CD4-positive, alpha-beta T cell treated with Interferon alpha-2 for 1 hour (primary cell): ENCODE data around the gene LRRC56.

ENCODE experiments used
- DNase-seq, 2 donors: peaks; one replicate each; pipeline ENCODE4 v3.0.0-alpha.2; 2020 to 2022

LRRC56 gene

GRCh38 chr11:561148-562003 is 24.0 kb downstream of the LRRC56 start:
- peak in 1 of 2 donors; percentile 34 for DNase-seq

DNA sequence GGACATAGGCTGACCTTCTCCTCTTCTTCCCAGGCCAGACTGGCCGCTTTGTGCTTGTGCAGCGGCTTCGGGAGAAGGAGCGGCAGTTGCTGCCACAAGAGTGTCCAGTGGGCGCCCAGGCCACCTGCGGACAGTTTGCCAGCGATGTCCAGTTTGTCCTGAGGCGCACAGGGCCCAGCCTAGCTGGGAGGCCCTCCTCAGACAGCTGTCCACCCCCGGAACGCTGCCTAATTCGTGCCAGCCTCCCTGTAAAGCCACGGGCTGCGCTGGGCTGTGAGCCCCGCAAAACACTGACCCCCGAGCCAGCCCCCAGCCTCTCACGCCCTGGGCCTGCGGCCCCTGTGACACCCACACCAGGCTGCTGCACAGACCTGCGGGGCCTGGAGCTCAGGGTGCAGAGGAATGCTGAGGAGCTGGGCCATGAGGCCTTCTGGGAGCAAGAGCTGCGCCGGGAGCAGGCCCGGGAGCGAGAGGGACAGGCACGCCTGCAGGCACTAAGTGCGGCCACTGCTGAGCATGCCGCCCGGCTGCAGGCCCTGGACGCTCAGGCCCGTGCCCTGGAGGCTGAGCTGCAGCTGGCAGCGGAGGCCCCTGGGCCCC is 24.8 kb downstream of the LRRC56 start:
- no peak for DNase-seq

DNA sequence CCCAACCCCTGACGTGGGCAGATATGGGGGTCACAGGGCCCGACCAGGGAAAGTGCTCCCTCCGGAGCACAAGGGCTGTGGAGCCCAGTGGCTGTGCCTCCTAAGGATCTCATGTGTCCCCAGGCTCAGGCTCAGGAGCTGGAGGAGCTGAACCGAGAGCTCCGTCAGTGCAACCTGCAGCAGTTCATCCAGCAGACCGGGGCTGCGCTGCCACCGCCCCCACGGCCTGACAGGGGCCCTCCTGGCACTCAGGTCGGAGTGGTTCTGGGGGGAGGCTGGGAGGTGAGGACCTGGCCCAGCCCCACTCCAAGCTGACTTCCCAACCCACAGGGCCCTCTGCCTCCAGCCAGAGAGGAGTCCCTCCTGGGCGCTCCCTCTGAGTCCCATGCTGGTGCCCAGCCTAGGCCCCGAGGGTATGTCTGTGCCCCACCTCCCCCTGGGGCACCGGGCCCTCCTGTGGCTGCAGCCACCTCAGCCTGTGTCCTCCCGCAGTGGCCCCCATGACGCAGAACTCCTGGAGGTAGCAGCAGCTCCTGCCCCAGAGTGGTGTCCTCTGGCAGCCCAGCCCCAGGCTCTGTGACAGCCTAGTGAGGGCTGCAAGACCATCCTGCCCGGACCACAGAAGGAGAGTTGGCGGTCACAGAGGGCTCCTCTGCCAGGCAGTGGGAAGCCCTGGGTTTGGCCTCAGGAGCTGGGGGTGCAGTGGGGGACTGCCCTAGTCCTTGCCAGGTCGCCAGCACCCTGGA is 25.9 kb downstream of the LRRC56 start:
- DNase-seq, result no peak

DNA sequence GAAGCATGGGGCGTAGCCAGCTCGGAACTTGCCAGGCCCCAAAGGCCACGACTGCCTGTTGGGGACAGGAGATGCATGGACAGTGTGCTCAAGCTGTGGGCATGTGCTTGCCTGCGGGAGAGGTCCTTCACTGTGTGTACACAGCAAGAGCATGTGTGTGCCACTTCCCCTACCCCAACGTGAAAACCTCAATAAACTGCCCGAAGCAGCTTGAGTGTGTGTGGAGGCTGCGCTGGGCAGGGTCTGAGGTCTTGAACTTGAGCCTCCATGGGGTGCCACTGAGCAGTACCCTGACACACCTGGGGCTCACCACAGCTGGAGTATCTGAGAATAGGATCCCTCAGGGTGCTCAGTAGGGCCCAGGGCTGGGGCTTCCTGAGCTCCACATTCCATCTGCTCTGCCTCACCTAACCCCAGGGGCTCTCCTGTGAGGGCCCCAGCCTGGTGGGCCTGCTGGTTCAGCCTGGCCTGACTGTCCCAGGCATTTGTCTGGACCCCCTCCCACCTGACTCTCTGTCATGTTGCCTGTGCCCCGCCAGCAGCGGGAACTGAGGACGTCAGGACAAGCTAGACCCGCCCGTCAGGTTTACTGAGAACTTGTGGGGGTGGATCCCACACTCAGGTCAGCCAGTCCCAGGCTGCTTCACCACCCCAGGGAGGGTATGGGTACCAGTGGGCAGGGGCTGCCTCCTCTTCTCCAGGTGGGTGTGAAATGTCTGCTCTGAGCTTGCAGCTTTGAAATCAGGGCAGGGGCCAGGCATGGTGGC is 26.7 kb downstream of the LRRC56 start:
- DNase-seq, result no peak

DNA sequence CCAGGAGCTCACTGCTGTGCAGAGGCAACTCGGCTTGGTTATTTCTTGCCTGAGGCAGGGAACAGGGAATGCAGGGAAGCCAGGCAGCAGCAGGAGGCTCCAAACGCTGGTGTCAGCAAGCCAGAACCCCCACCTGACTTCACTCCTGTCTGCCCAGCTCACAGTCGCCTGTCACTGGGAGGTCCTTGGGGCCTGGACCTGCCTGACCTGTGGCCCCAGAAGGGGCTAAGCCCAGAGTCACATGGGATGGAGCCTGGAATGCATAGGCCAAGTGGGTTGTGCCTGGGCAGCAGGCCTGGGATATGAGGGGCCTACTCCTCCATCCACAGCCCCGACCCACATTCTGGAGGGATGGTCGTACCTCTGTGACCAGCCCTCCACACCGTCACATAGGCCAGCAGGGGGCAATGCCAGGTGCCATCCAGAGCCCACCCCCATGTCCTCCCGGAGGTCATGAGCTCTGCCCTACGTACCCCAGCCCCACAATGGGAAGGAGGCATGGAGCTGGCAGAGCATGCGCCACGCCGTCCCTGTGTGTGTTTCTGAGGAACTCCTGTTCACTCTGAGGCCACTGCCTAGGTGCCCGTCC is 28.7 kb downstream of the LRRC56 start:
- no peak for DNase-seq

GRCh38 chr11:567011-567628 is 29.8 kb downstream of the LRRC56 start:
- DNase-seq, result peak in 1 of 2 donors; percentile 10

DNA sequence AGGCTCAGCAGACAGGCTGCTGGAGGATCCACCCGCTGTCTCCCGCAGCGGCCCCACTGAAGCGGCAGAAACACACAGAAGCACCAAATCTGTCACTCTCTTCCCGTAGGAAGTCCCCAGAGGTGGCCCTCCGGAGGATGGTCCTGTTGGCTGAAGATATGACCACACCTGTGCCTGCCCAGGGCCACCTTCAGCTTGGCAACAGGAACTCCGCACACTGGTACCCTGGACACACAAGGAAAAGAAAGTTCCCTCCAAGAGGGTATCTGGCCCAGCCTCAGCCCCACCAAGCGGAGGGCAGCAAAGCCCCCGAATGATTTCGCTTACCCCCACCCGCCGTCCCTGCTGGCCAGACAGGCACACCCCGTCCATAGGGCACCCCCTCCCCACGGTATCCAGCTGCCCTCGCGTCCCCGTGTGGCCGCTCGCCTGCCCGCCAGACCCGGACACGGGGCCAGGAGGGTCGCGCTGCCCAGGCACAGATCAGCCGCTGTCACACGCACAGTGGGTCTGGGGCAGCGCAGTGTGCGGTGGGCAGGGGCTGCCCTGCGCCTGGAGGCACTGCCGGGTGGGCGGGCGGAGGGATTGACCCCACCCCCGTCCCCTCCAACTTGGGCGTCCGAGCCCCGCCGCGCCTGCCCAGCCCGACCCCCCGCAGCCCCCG is 30.4 kb downstream of the LRRC56 start:
- DNase-seq, result peak in 1 of 2 donors; percentile 31

- DNase-seq, result peak; percentile 94 to 97
These were observed 31.2 kb downstream of the LRRC56 start for GRCh38 chr11:568306-569157.

DNA sequence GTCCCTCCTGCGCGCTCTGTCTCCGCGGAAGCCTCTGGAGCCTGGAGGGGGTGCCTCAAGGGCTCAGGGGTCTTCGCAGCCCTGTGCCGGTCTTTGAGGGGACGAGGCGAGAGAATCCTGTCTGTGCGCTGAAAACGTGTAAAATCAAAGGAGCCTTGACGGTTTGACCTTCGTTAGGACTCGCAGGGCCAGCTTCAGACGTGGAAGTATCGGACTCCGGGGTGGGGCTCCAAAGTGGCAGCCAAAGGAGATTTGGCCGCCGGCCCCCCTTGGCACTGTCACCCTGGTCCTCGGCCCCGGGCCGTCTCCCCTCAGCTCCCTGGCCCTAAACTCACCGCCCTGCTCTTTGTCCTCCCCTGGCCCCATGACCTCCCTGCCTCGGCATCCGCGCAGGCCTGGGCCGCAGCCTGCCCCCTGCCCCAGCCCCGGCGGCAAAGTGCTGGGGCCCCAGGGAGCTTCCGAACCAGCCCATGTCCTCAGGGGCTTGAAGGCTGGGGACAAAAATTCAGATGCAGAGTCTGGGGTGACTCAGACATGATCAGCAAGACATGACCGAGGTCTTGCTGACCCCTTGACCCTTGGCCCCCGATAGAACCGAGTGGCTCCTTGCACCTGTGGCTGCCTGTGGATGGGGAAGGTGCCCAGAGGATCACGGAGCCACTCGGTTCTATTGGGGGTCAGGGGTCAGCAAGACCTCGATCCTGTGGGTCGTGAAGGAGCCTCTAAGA is 32.0 kb downstream of the LRRC56 start:
- no peak for DNase-seq

- DNase-seq, result no peak
These were observed 34.5 kb downstream of the LRRC56 start for GRCh38 chr11:571802-572185.

GRCh38 chr11:573146-573759 is 35.9 kb downstream of the LRRC56 start:
- no peak for DNase-seq

DNA sequence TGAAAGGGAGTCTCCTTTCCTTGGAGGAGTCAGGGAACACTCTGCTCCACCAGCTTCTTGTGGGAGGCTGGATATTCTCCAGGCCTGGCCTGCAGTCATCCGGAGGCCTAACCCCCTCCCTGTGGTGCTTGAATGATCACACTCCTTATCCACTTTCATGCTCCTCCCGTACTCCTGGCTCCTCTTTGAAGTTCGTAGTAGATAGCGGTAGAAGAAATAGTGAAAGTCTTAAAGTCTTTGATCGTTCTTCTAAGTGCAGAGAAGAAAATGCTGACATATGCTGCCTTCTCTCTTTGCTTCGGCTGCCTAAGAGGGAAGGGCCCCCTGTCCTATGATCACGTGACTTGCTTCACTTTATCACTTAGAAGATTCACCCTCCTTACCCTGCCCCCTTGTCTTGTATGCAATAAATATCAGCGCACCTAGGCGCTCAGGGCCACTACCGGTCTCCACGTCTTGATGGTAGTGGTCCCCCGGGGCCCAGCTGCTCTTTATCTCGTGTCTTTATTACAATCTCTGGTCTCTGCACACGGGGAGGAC is 36.8 kb downstream of the LRRC56 start:
- DNase-seq, result peak in 1 of 2 donors; percentile 49

DNA sequence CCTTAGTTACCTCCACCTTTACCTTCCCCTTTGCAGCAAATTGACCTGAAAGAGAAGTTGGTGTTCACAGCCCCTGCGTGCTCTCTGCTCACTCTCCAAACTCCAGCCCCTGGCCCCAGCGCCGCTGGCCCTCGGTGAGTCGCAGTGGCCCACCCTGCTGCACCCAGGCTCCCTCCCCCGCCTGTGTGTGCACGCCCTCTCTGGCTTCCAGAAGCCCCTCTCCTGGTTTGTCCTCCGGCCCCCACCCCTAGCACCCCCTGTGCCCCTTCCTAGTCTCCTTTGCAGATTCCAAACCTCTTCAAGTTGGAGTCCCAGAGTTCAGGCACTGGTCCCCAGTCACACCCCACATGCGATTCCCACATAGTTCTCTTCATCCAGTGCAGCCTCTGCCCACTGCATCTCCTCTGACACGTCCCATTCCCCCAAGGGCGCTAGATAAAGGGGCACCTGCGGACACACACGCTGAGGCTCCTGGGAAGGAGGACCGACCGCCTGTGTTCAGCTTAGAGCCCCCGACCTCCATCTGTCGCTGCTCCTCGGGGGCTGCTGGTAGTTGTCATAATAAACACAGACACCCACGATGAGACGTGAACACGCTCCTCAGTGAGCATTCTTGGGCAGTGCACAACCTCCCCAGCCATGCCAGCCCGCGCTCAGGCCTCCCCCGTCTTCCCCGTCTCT is 37.4 kb downstream of the LRRC56 start:
- no peak for DNase-seq

GRCh38 chr11:575313-575995 is 38.1 kb downstream of the LRRC56 start:
- peak in 1 of 2 donors; percentile 18 for DNase-seq

- peak; percentile 95 to 96 for DNase-seq
These were observed 38.9 kb downstream of the LRRC56 start, which contains the start of gene PHRF1 for GRCh38 chr11:575996-576768. Gene PHRF1, plus strand, starts transcription at chr11:576470. Its CDS starts 5,043 bp downstream, at chr11:581513.

DNA sequence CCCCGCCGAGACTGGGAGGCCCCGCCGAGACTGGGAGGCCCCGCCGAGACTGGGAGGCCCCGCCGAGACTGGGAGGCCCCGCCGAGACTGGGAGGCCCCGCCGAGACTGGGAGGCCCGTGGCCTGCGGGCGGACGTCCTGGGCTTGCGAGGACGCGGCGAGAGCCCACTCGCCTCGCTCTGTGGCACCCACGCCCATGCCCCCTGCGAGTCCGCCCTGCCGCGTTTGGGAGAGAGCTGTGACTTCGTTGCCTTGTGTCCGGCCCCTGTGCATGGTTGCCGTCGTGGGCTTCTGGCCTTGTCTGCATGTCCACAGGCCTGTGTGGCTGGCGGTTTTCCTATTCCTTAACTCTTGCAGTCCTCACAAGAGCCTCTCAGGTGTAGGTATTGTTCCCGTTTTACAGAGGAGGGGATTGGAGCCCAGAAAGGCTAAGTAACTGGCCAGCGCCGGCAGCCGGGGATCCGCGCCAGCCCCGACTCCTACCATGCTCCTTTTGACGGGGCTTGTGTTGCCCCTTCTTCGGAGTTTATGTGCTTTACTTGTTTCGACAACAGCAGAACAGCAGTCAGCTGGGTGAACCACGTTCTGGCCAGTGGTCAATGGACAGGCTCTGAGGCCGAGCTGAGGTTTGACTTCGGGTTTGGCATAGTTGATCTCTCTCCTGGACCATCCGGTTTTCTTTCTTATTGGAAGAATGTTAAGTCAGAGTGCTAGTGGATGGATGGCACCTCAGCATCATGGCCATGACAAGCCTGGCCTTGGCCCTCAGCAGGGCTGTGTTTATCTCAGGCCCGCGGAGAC is 39.7 kb downstream of the LRRC56 start:
- no peak for DNase-seq
